Lower lobe of right lung (tissue), 2 donors: ENCODE data around the gene HIBADH. TPM values are rescaled to one million over a fixed set of nuclear protein-coding genes. Genes with fewer than 3 reads are reported as not detected.

Experiments
- ATAC-seq, 2 donors: fragments of 200-7000 bp; cut with Tn5 transposase; one replicate each; pipeline ENCODE4 v1.9.1; 2020 to 2022; ENCODE audit warnings: mild to moderate bottlenecking in 2 of 2, moderate library complexity in 2 of 2
- DNase-seq: peaks from one replicate; pipeline ENCODE4 v3.0.0-alpha.2; 2020
- H3K27ac ChIP-seq: fragments of 200-600 bp; one replicate; pipeline ENCODE4 v1.8.0; 2022
- H3K27me3 ChIP-seq: fragments of 200-600 bp; one replicate; pipeline ENCODE4 v1.8.0; 2022; ENCODE audit warnings: low read depth
- H3K36me3 ChIP-seq: fragments of 200-600 bp; one replicate; pipeline ENCODE4 v1.8.0; 2022; ENCODE audit warnings: mild to moderate bottlenecking
- H3K4me1 ChIP-seq: fragments of 200-600 bp; one replicate; pipeline ENCODE4 v1.8.0; 2022
- H3K4me3 ChIP-seq: fragments of 200-600 bp; one replicate; pipeline ENCODE4 v1.8.0; 2022; ENCODE audit warnings: mild to moderate bottlenecking
- H3K9me3 ChIP-seq: fragments of 200-600 bp; one replicate; pipeline ENCODE4 v1.8.0; 2022
- intact Hi-C: fragments of 100-400 bp; cut with DNase I; formaldehyde crosslinking; loops from one replicate; pipeline ENCODE4 v1.11.0; 2022
- total RNA-seq: library from RNA; stranded (reverse); fragmentation: NEBNext Ultra II Directional; extraction: Animal tissue kit (Norgen Biotek cat#: 25700); gene quantifications from one replicate; pipeline ENCODE4 v1.2.1, GENCODE V29; 2021
- TF ChIP-seq, protein P1 (sequence below): fragments of 200-600 bp; IDR thresholded peaks from one replicate; pipeline ENCODE4 v1.8.0; 2022; ENCODE audit warnings: antibody characterized with exemption, mild to moderate bottlenecking
- donor health status: DM: no; HTN: yes; CAD: no; lungs with severe emphysema.

HIBADH gene
- total RNA-seq, 1 donor from 2014 or later = 27.1 TPM

DNA sequence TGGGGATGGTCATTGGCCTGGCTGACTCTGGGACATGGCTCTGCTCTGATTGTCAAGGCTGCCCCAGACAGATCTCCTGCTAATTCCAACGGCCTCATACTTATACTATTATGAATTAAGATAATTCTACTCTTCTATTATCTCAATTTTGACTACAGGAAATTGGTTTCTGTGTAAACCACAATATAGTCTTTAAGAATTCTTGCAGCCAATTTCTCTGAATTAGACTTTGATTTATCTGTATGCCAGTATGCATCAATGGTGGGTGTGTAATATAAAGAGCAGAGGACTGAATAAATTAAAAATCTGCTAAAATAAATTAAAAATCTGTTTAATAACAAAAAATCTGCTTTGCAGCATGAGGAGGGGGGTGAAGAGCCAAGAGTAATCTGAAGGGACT lies 27.0 kb downstream of the HIBADH start:
- H3K27ac ChIP-seq = no peak overlapping the region
- H3K36me3 ChIP-seq = no peaks in the 10 kb centered on the region
- H3K4me3 ChIP-seq = no peak overlapping the region
- DNase-seq = no peak
- H3K9me3 ChIP-seq = no peaks in the 10 kb centered on the region
- intact Hi-C loops = no loop called here
- TF ChIP-seq, protein P1, sequence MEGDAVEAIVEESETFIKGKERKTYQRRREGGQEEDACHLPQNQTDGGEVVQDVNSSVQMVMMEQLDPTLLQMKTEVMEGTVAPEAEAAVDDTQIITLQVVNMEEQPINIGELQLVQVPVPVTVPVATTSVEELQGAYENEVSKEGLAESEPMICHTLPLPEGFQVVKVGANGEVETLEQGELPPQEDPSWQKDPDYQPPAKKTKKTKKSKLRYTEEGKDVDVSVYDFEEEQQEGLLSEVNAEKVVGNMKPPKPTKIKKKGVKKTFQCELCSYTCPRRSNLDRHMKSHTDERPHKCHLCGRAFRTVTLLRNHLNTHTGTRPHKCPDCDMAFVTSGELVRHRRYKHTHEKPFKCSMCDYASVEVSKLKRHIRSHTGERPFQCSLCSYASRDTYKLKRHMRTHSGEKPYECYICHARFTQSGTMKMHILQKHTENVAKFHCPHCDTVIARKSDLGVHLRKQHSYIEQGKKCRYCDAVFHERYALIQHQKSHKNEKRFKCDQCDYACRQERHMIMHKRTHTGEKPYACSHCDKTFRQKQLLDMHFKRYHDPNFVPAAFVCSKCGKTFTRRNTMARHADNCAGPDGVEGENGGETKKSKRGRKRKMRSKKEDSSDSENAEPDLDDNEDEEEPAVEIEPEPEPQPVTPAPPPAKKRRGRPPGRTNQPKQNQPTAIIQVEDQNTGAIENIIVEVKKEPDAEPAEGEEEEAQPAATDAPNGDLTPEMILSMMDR = no peak
- no peak for ATAC-seq
- peaks cover 22% of the 10 kb centered on the region for H3K4me1 ChIP-seq
- no peaks in the 10 kb centered on the region for H3K27me3 ChIP-seq

DNA sequence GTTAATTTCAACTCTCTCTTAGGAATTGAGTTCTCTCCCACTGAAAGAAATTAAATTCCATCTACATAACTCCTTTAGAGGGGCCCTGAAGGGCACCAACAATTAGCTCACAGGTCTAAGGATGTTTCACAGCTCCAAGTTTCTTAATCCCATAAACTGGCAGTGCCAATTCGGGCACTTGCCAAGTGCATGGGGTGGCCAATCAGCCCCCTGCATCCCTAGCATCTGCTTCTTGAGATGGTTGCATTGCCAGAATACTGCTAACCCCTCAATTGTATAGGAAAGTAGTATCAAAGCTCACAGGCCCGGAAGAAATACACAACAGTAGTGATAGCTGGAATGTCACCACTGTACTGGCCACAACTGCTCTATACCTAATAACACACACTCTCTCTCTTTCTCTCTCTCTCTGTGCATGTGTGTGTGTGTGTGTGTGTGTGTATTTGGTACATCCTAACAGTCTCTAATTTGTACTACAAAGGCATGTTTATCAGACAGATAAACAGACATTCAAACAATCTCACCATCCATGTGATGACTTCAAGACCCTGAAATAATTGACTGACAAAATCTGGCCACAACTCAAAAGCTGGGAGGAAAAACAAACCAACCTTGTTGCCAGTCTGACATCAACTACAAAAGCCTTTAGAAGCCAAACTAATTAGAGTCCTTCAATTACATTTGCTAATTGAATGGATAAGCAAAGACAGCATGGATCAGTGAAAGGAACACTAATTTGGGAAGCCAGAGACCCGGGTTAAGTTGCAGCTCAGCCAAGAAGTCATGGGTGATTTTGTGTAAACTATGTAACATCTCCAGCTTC lies 27.8 kb downstream of the HIBADH start:
- H3K27me3 ChIP-seq = no peaks in the 10 kb centered on the region
- no peak overlapping the region for H3K4me3 ChIP-seq
- no peaks in the 10 kb centered on the region for H3K36me3 ChIP-seq
- DNase-seq (no peak), ATAC-seq (no peak)
- intact Hi-C loops = no loop called here
- H3K27ac ChIP-seq = no peak overlapping the region
- TF ChIP-seq, protein P1 = no peak
- H3K4me1 ChIP-seq = peaks cover 18% of the 10 kb centered on the region
- H3K9me3 ChIP-seq = no peaks in the 10 kb centered on the region

DNA sequence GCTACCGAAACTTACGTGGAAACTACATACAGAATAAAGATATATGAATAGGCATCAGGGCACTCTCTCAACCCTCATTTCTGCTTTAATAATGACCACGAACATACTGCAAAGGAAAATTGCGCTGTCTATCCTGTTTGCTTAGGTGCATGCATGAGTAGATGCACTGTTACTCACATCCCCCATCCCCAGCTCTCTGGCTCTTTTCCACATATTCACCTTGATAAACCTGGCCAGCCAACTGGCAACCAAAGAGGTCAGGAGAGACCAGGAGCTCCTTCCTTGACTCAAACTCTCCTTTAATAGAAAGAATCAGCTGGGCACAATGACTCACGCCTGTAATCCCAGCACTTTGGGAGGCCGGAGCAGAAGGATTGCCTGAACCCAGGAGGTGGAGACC lies 29.6 kb downstream of the HIBADH start:
- H3K27me3 ChIP-seq = no peaks in the 10 kb centered on the region
- DNase-seq = no peak
- peaks cover 6% of the 10 kb centered on the region for H3K36me3 ChIP-seq
- no peak overlapping the region for H3K4me3 ChIP-seq
- intact Hi-C loops = no loop called here
- ATAC-seq = no peak
- H3K9me3 ChIP-seq = no peaks in the 10 kb centered on the region
- H3K27ac ChIP-seq = no peak overlapping the region
- peaks cover 18% of the 10 kb centered on the region for H3K4me1 ChIP-seq
- TF ChIP-seq, protein P1 = no peak

DNA sequence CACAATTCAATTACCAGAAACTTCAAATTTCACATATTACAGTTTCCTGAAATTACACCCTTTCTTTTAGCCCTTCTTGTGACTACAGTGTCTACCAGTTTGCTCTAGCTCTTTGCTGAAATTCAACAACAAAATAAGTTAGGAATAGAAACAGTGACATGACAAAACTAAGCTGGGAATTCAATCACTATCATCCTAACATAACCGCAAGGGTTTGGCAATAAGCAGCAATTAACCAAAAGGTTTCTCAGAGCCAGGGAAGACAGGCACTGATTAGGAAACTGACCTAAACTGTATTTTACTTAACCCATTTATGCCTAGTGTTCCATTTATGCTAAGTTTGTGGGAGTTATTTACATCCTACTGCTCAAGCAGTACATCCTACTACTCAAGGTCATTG lies 31.3 kb downstream of the HIBADH start:
- Histone ChIP-seq H3K27me3 (no peaks in the 10 kb centered on the region), H3K27ac (no peak overlapping the region), H3K36me3 (peaks cover 6% of the 10 kb centered on the region), H3K9me3 (no peaks in the 10 kb centered on the region), H3K4me3 (no peak overlapping the region), H3K4me1 (peaks cover 15% of the 10 kb centered on the region)
- ATAC-seq (no peak), DNase-seq (no peak)
- TF ChIP-seq, protein P1 = no peak
- intact Hi-C loops = no loop called here

DNA sequence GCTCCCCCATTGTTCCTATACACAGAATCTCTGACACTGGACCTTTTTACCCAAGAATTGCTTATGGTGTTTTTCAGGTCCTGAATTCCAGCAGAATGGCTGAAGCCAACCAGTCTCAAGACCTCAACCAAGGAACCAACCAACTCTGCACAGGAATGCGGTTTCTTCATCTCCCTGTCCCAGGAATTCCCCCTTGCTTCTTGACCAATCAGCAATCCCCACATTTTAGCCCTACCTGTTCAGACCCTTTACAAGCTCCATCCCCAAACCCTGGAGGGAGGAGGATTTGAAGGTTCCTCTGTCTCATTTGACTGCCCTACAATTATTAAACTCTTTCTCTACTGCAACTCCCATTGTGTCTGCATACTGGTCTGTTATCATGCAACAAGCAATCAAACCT lies 35.5 kb downstream of the HIBADH start:
- H3K4me3 ChIP-seq = no peak overlapping the region
- DNase-seq (no peak), ATAC-seq (no peak)
- H3K36me3 ChIP-seq = peaks cover 6% of the 10 kb centered on the region
- no peaks in the 10 kb centered on the region for H3K4me1 ChIP-seq
- intact Hi-C loops = no loop called here
- H3K9me3 ChIP-seq = no peaks in the 10 kb centered on the region
- H3K27me3 ChIP-seq = no peaks in the 10 kb centered on the region
- H3K27ac ChIP-seq = no peak overlapping the region
- TF ChIP-seq, protein P1 = no peak
